Measurements from ENCODE around the gene BCHE. TPM values are rescaled to one million over a fixed set of nuclear protein-coding genes. Genes with fewer than 3 reads are reported as not detected.

The BCHE gene
- total RNA-seq, 1 donor from 2014 or later = 0.26 TPM

GRCh38 chr3:165728924-165729323 lies 108.3 kb downstream of the BCHE start:
- DNase-seq (ENCODE audit: low read depth) (no peak), FAIRE-seq (no peak)
- no peaks in the 10 kb centered on the region for H3K27me3 ChIP-seq (ENCODE audit: control insufficient read depth, insufficient read depth, low read length)
- H3K4me3 ChIP-seq (ENCODE audit: low read depth, low read length) = no peak overlapping the region
- no peaks in the 10 kb centered on the region for H3K36me3 ChIP-seq (ENCODE audit: control insufficient read depth, insufficient read depth, low read length)
- TF ChIP-seq CTCF (IDR thresholded peaks at IDR 0.05; ENCODE audit: insufficient read depth, low read length, severe bottlenecking) = no peak

GRCh38 chr3:165725296-165725695 lies 111.9 kb downstream of the BCHE start:
- H3K4me3 ChIP-seq (ENCODE audit: low read depth, low read length) = no peak overlapping the region
- DNase-seq (ENCODE audit: low read depth) = no peak
- no peaks in the 10 kb centered on the region for H3K27me3 ChIP-seq (ENCODE audit: control insufficient read depth, insufficient read depth, low read length)
- no peak for FAIRE-seq
- H3K36me3 ChIP-seq (ENCODE audit: control insufficient read depth, insufficient read depth, low read length) = no peaks in the 10 kb centered on the region
- TF ChIP-seq CTCF (IDR thresholded peaks at IDR 0.05; ENCODE audit: insufficient read depth, low read length, severe bottlenecking) = no peak
